GM19468 (cell line): ENCODE data around the gene DHDH.

ENCODE experiments used
- ATAC-seq: cut with Tn5 transposase; IDR thresholded peaks from one replicate; pipeline ENCODE4 v1.9.1; 2021; ENCODE audit warnings: mild to moderate bottlenecking, moderate library complexity, moderate number of reproducible peaks; ENCODE audit not compliant: unreplicated experiment; ENCODE audit errors: extremely low read depth

Gene DHDH

GRCh38 chr19:48946463-48947257 lies 13.2 kb downstream of the DHDH start:
- no peak for ATAC-seq

DNA sequence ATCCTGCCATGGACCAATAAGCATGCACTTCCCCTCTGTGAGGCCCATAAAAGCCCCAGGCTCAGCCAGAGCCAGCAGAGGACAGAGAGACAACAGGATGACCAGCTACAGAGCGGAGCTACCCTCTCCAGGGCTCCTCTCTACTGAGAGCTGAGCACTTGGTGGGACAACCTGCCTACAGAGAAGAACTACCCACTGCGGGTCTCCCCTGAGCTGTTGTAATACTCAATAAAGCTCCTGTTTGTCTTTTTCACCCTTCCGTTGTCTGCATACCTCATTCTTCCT lies 13.7 kb downstream of the DHDH start:
- ATAC-seq, result no peak

GRCh38 chr19:48950159-48950558 lies 16.7 kb downstream of the DHDH start:
- ATAC-seq, result no peak

- no peak for ATAC-seq
Observed at GRCh38 chr19:48950830-48951519, 17.5 kb downstream of the DHDH start.

DNA sequence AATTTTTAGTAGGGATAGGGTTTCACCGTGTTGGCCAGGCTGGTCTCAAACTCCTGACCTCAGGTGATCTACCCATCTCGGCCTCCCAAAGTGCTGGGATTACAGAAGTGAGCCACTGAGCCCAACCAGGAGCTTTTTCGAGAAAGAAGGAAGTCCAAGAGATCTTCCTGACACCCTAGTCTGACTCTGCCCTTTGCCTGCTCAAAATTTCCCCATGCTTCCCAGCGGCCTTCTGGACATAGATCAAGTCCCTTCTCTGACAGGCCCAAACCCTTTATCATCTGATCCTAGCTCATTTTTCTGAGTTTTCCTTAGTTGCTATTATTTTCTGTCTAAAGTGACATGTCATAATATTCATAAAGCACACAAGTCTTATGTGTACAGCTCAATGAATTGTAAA lies 19.6 kb downstream of the DHDH start:
- no peak for ATAC-seq

DNA sequence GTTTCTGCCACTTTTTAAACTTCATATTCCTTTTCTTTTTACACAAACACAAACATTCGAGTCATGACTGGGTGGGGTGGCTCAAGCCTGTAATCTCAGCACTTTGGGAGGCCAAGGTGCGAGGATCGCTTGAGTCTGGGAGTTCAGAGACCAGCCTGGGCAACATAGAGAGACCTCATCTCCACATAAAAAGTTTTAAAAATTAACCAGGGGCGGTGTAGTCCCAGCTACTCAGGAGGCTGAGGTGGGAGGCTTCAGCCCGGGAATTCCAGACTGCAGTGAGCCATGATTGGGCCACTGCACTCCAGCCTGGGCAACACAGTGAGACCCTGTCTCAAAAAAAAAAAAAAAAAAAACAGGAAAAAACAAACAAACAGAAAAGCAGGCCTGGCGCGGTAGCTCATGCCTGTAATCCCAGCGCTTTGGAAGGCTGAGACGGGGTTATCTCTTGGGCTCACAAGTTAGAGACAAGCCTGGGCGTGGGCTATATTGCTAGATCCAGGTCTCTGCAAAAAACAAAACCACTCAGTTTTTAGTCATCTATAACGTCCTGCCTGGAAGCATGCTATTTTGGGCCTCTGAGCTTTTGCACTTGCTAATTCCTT lies 20.6 kb downstream of the DHDH start:
- ATAC-seq, result no peak

- peak; percentile 54 for ATAC-seq
Observed at GRCh38 chr19:48954595-48955307, 21.3 kb downstream of the DHDH start, which contains the start of gene BAX. BAX (plus strand) TSS chr19:48954875; CDS start chr19:48954929, 54 bp downstream.

- ATAC-seq, result no peak
Observed at GRCh38 chr19:48955308-48955958, 21.9 kb downstream of the DHDH start.

GRCh38 chr19:48958006-48958405 lies 24.5 kb downstream of the DHDH start:
- ATAC-seq, result no peak

GRCh38 chr19:48959341-48960239 lies 26.1 kb downstream of the DHDH start:
- no peak for ATAC-seq

DNA sequence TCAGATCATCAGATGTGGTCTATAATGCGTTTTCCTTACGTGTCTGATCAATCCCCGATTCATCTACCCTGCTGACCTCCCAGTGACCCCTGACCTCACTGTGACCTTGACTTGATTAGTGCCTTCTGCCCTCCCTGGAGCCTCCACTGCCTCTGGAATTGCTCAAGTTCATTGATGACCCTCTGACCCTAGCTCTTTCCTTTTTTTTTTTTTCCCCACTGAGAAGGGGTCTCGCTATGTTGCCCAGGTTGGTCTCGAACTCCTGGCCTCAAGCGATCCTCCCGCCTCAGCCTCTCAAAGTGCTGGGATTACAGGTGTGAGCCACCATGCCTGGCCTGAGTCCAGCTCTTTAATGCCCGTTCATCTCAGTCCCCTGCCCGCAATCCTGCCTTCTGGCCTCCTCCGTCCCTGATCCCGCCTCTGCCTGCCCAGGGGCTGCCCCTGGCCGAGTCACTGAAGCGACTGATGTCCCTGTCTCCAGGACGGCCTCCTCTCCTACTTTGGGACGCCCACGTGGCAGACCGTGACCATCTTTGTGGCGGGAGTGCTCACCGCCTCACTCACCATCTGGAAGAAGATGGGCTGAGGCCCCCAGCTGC lies 27.7 kb downstream of the DHDH start:
- no peak for ATAC-seq

GRCh38 chr19:48961673-48962028 lies 28.2 kb downstream of the DHDH start:
- no peak for ATAC-seq

DNA sequence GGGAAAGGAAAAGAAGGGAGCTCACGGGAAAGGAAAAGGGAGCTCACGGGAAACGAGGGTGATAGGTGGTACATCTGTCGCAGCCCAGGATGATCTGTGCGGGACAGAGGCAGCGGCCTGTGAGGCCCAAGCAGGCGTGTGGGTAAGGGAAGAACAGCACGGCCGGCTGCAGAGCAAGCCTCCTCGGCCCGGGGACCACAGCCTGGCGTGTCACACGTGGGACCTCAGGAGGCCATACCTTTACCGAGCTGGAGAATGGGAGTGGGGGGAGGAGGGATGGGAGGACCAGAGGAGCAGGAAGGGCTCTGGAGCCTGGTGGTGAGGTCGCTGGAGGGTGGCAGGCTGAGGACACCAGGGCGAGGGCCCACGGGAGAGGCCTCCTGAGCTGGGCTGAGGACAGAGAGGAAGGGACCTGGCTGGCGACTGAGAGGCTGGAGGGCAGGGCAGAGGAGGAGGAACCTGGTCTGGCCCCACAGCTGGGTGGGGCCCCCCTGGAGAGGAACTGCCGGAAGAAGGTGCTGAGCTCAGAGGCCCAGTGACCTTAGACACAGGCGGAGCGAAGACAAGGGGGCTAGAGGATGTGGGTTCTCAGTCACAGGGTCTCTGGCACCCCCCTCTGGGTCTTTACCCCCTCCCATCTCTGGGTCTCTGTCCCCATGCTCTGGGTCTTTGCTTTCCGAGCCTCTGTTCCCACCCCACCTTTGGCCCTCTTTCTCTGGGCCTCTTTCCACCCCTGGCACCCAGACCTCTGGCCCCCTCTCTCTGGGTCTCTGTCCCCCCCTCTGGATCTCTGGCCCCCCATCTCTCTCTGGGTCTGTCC lies 28.7 kb downstream of the DHDH start:
- peak; percentile 22 for ATAC-seq

DNA sequence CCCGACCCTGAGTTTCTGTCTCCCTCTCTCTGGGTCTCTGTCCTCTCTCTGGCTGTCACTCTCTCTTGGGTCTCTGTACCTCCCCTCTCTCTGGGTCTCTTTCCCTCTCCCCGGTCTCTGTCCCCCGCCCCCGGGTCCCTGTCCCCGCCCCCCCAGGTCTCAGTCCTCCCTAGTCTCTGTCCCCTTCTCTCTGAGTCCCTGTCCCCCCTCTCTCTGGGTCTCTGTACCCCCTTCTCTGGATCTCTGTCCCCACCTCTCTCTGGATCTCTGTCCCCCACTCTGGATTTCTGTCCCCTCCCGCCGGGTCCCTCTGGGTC lies 29.3 kb downstream of the DHDH start:
- no peak for ATAC-seq

- peak; percentile 14 for ATAC-seq
Observed at GRCh38 chr19:48963371-48964204, 30.1 kb downstream of the DHDH start.

GRCh38 chr19:48964205-48965039 lies 30.9 kb downstream of the DHDH start:
- no peak for ATAC-seq
